Motor neuron (in vitro differentiated cells): ENCODE measurements around the gene ERP44. TPM values are rescaled to one million over a fixed set of nuclear protein-coding genes. Genes with fewer than 3 reads are reported as not detected.
A peak's percentile ranks its signal among the peaks of the same experiment; 100 is the strongest.

Experiments used
- ATAC-seq, 8 experiments: fragments of 200-7000 bp; cut with Tn5 transposase; replicated peaks in 6 of 8; 2 replicates each; pipeline ENCODE4 v1.8.0; 2021; ENCODE audit warnings: mild to moderate bottlenecking in 8 of 8, moderate library complexity in 8 of 8
- H3K27ac ChIP-seq, 2 donors: fragments of 250-450 bp; sonication (Bioruptor Pico); 2 replicates each; pipeline ENCODE4 v1.9.0; 2021; ENCODE audit warnings: antibody characterized with exemption in 2 of 2, mild to moderate bottlenecking in 2 of 2, moderate library complexity in 1 of 2
- H3K4me1 ChIP-seq, 2 donors: fragments of 250-450 bp; sonication (Bioruptor Pico); replicated peaks in 1 of 2; 2 replicates each; pipeline ENCODE4 v1.6.1; 2021; ENCODE audit warnings: antibody characterized with exemption in 2 of 2, mild to moderate bottlenecking in 2 of 2, moderate library complexity in 1 of 2
- H3K4me3 ChIP-seq, 5 donors: fragments of 250-450 bp; sonication (Bioruptor Pico); 2 replicates each; pipeline ENCODE4 v1.9.0; 2021; ENCODE audit warnings: antibody characterized with exemption in 5 of 5, mild to moderate bottlenecking in 5 of 5, moderate library complexity in 4 of 5
- WGBS, 10 experiments: fragments of 450-650 bp; shearing (Covaris generic); methylation state at CpG; one replicate each; pipeline ENCODE4 v1.0.0; 2022; 5-methylcytosine and 5-hydroxymethylcytosine counted together
- in situ Hi-C, 9 experiments: fragments of 400-800 bp; cut with MboI; loops; one replicate each; pipeline ENCODE4 v1.15.0; 2021; ENCODE audit warnings: low sequenced_read_pairs in 9 of 9, low pct_unique_long_range_greater_than_20kb in 2 of 9; ENCODE audit not compliant: unreplicated experiment in 9 of 9
- total RNA-seq, 8 experiments: library from RNA; unstranded; fragments of 300-600 nt; gene quantifications; 2 replicates each; pipeline versions ENCODE4 v1.2.3 to v1.2.4, GENCODE V29; 2022

Gene ERP44
- total RNA-seq, 8 experiments from 2014 or later: 10.6 to 32.5 (median 18.0) TPM

- Histone ChIP-seq H3K4me3 (no peak overlapping the region), H3K4me1 (no peaks in the 10 kb centered on the region), H3K27ac (no peak overlapping the region)
- no peak for ATAC-seq
- 78 to 100% (median 100%) methylated on average over 1 to 2 of the region's 2 CpGs; no CpG with 5 or more reads in 3 of the 10 experiments for WGBS, 10 experiments
- in situ Hi-C loops: no loop called here
Observed at GRCh38 chr9:100120286-100120685, 21.5 kb upstream of the ERP44 start.

GRCh38 chr9:100117316-100117715, 18.5 kb upstream of the ERP44 start:
- WGBS, 10 experiments: 92 to 100% methylated on average over 1 to 2 of the region's 25 CpGs; no CpG with 5 or more reads in 8 of the 10 experiments

GRCh38 chr9:100112677-100113336, 14.0 kb upstream of the ERP44 start:
- Histone ChIP-seq H3K4me3 (no peak overlapping the region), H3K27ac (no peak overlapping the region), H3K4me1 (peaks cover 6 to 10% of the 10 kb centered on the region in 2 donors)
- WGBS, 10 experiments: 79 to 100% (median 85%) methylated on average over 1 to 2 of the region's 2 CpGs
- in situ Hi-C loops: no loop called here
- ATAC-seq: no peak

More at GRCh38 chr9:100117316-100117715, 18.5 kb upstream of the ERP44 start:
- no peak overlapping the region for H3K4me3 ChIP-seq
- in situ Hi-C loops: no loop called here
- H3K4me1 ChIP-seq: no peaks in the 10 kb centered on the region
- no peak for ATAC-seq
- H3K27ac ChIP-seq: no peak overlapping the region

GRCh38 chr9:100111235-100111634, 12.4 kb upstream of the ERP44 start:
- Histone ChIP-seq H3K27ac (no peak overlapping the region), H3K4me3 (no peak overlapping the region), H3K4me1 (peaks cover 10 to 11% of the 10 kb centered on the region in 2 donors)
- WGBS, 10 experiments: 0 to 100% (median 60%) methylated on average over 1 to 4 of the region's 4 CpGs; no CpG with 5 or more reads in 3 of the 10 experiments
- in situ Hi-C loops: no loop called here
- peak in 7 of 8 experiments; percentile 34 to 100 (median 83) for ATAC-seq

- Histone ChIP-seq H3K4me1 (peaks cover 10 to 11% of the 10 kb centered on the region in 2 donors), H3K4me3 (no peak overlapping the region), H3K27ac (no peak overlapping the region)
- peak in 6 of 8 experiments; percentile 65 to 91 (median 85) for ATAC-seq
- WGBS, 10 experiments: 0 to 90% (median 10%) methylated on average over 2 of the region's 2 CpGs; no CpG with 5 or more reads in 1 of the 10 experiments
- in situ Hi-C loops: no loop called here
Observed at GRCh38 chr9:100108559-100108958, 9.8 kb upstream of the ERP44 start.

GRCh38 chr9:100106616-100107015, 7.8 kb upstream of the ERP44 start:
- in situ Hi-C loops: no loop called here
- WGBS, 10 experiments: 60 to 100% (median 88%) methylated on average over 1 to 2 of the region's 2 CpGs; no CpG with 5 or more reads in 1 of the 10 experiments
- no peak for ATAC-seq
- Histone ChIP-seq H3K27ac (no peak overlapping the region), H3K4me3 (no peak overlapping the region), H3K4me1 (peaks cover 10 to 11% of the 10 kb centered on the region in 2 donors)

GRCh38 chr9:100105861-100106260, 7.1 kb upstream of the ERP44 start:
- Histone ChIP-seq H3K27ac (no peak overlapping the region), H3K4me3 (no peak overlapping the region), H3K4me1 (peaks cover 6 to 10% of the 10 kb centered on the region in 2 donors)
- no peak for ATAC-seq
- in situ Hi-C loops: no loop called here
- 0 to 100% (median 17%) methylated on average over 1 of the region's 1 CpG; no CpG with 5 or more reads in 1 of the 10 experiments for WGBS, 10 experiments

- Histone ChIP-seq H3K4me1 (peaks cover 9 to 12% of the 10 kb centered on the region in 2 donors), H3K4me3 (no peak overlapping the region), H3K27ac (no peak overlapping the region)
- in situ Hi-C loops: no loop called here
- ATAC-seq: no peak
- WGBS, 10 experiments: 48 to 94% (median 59%) methylated on average over 1 to 4 of the region's 4 CpGs; no CpG with 5 or more reads in 3 of the 10 experiments
Observed at GRCh38 chr9:100104314-100104713, 5.5 kb upstream of the ERP44 start.

GRCh38 chr9:100101608-100102007, 2.8 kb upstream of the ERP44 start:
- H3K27ac ChIP-seq: no peak overlapping the region
- WGBS, 10 experiments: 50 to 100% (median 93%) methylated on average over 3 to 6 of the region's 6 CpGs; no CpG with 5 or more reads in 1 of the 10 experiments
- in situ Hi-C loops: no loop called here
- H3K4me3 ChIP-seq: no peak overlapping the region
- H3K4me1 ChIP-seq: peaks cover 3 to 9% of the 10 kb centered on the region in 2 donors
- ATAC-seq: no peak

GRCh38 chr9:100100146-100100667, 1.4 kb upstream of the ERP44 start:
- WGBS, 10 experiments: 0 to 95% (median 80%) methylated on average over 1 to 2 of the region's 2 CpGs; no CpG with 5 or more reads in 2 of the 10 experiments
- in situ Hi-C loops: no loop called here
- Histone ChIP-seq H3K27ac (no peak overlapping the region), H3K4me3 (peak overlapping the region; percentile 73 to 87 (median 83)), H3K4me1 (peaks cover 3 to 9% of the 10 kb centered on the region in 2 donors)
- ATAC-seq: no peak

GRCh38 chr9:100099722-100100042, 882 bp upstream of the ERP44 start:
- peak in 1 of 8 experiments; percentile 0 for ATAC-seq
- in situ Hi-C loops: no loop called here
- peaks cover 3 to 9% of the 10 kb centered on the region in 2 donors for H3K4me1 ChIP-seq
- peak overlapping the region; percentile 74 to 89 for H3K27ac ChIP-seq
- WGBS, 10 experiments: 0 to 17% (median 4%) methylated on average over 1 to 7 of the region's 10 CpGs; no CpG with 5 or more reads in 1 of the 10 experiments
- peak overlapping the region; percentile 73 to 87 (median 83) for H3K4me3 ChIP-seq

- peak overlapping the region; percentile 62 to 79 for H3K27ac ChIP-seq
- in situ Hi-C loops: no loop called here
- peak in 4 of 8 experiments; percentile 7 to 26 (median 13) for ATAC-seq
- peak overlapping the region; percentile 73 to 87 (median 83) for H3K4me3 ChIP-seq
- 0 to 18% (median 7%) methylated on average over 1 to 17 of the region's 37 CpGs; no CpG with 5 or more reads in 1 of the 10 experiments for whole genome bisulfite sequencing, 10 experiments
- peaks cover 3 to 9% of the 10 kb centered on the region in 2 donors for H3K4me1 ChIP-seq
Observed at GRCh38 chr9:100098046-100098886, 534 bp downstream of the ERP44 start.
